Panc1 (cell line): Measurements from ENCODE around the gene NACC1. TPM values are rescaled to one million over a fixed set of nuclear protein-coding genes. Genes with fewer than 3 reads are reported as not detected.

Experiments used
- ATAC-seq: fragments of 200-7000 bp; cut with Tn5 transposase; 2 replicates; pipeline ENCODE4 v1.9.1; 2020; ENCODE audit warnings: mild to moderate bottlenecking, moderate library complexity
- BruUV-seq: library from RNA; stranded (reverse); fragments of 400-500 nt; replicated peaks from 2 replicates; lab custom pipeline; 2021; lab: Mats Ljungman, UMichigan
- CTCF ChIA-PET: fragments of 300-600 bp; sonication (Branson Sonifier 250); formaldehyde crosslinking; loops from one replicate; lab custom pipeline; 2022; ENCODE audit warnings: antibody characterized with exemption; lab: Charles Lee
- POLR2A ChIA-PET: fragments of 300-600 bp; sonication (Branson Sonifier 250); formaldehyde crosslinking; loops from one replicate; lab custom pipeline; 2022; ENCODE audit warnings: antibody characterized with exemption; lab: Charles Lee
- DNase-seq: peaks from one replicate; pipeline ENCODE4 v3.0.0-alpha.2; 2010; ENCODE audit warnings: low read depth, low spot score
- H3K27ac ChIP-seq: 2 replicates; pipeline ENCODE4 v1.5.1; 2011; ENCODE audit warnings: mild to moderate bottlenecking, low read length, inconsistent platforms
- H3K27me3 ChIP-seq: fragments of 200-500 bp; sonication (Bioruptor generic); 2 replicates; pipeline ENCODE4 v1.6.0; 2014; ENCODE audit warnings: low read length, inconsistent platforms; ENCODE audit not compliant: control insufficient read depth, insufficient read depth
- H3K36me3 ChIP-seq: fragments of 200-500 bp; sonication (Bioruptor generic); 2 replicates; pipeline ENCODE4 v1.5.1; 2014; ENCODE audit warnings: inconsistent platforms, mild to moderate bottlenecking, low read length, moderate library complexity; ENCODE audit not compliant: control insufficient read depth, insufficient read depth
- H3K4me1 ChIP-seq: 2 replicates; pipeline ENCODE4 v1.5.1; 2011; ENCODE audit warnings: inconsistent platforms, mild to moderate bottlenecking, low read length, moderate library complexity; ENCODE audit not compliant: control insufficient read depth, insufficient read depth
- H3K4me3 ChIP-seq, 2 experiments: 2 replicates each; pipeline ENCODE4 v1.5.1; 2011 to 2012; ENCODE audit warnings: low read depth in 2 of 2, low read length in 2 of 2, mild to moderate bottlenecking in 2 of 2, inconsistent platforms in 1 of 2, moderate library complexity in 1 of 2
- H3K9me3 ChIP-seq: fragments of 200-500 bp; sonication (Bioruptor generic); 2 replicates; pipeline ENCODE4 v1.5.1; 2014; ENCODE audit warnings: low read depth, mild to moderate bottlenecking, inconsistent platforms, low read length, moderate library complexity; ENCODE audit not compliant: control insufficient read depth, insufficient read depth
- POLR2AphosphoS5 ChIP-seq: IDR thresholded peaks from 2 replicates; pipeline ENCODE4 v1.6.1; 2012; ENCODE audit warnings: mild to moderate bottlenecking, low read depth, low read length, moderate library complexity
- SIN3A ChIP-seq: IDR thresholded peaks from 2 replicates; pipeline ENCODE4 v1.6.1; 2012; ENCODE audit warnings: low read depth, mild to moderate bottlenecking, low read length, moderate library complexity, borderline replicate concordance; ENCODE audit not compliant: insufficient read depth
- TCF7L2 ChIP-seq: IDR thresholded peaks from 2 replicates; pipeline ENCODE4 v1.6.1; 2011; ENCODE audit warnings: mild to moderate bottlenecking, low read depth, low read length, inconsistent platforms
- in situ Hi-C: cut with HindIII; loops from 2 replicates; pipeline ENCODE4 v1.10.0; 2016; ENCODE audit warnings: low sequenced_read_pairs, low pct_unique_long_range_greater_than_20kb
- intact Hi-C: fragments of 100-400 bp; cut with micrococcal nuclease; formaldehyde crosslinking; loops from one replicate; pipeline ENCODE4 v1.10.0; 2022; ENCODE audit not compliant: unreplicated experiment
- total RNA-seq: library from RNA; stranded (reverse); gene quantifications from one replicate; pipeline ENCODE4 v1.2.1, GENCODE V29; 2021; ENCODE audit not compliant: unreplicated experiment
- TF ChIP-seq, protein P1 (sequence below), 2 experiments: IDR thresholded peaks; 2 replicates each; pipeline ENCODE4 v1.6.1; 2011 to 2012; ENCODE audit warnings: low read depth in 2 of 2, control low read depth in 1 of 2, low read length in 1 of 2, mild to moderate bottlenecking in 1 of 2, moderate library complexity in 1 of 2; ENCODE audit not compliant: insufficient read depth in 1 of 2
- TF ChIP-seq, protein P2 (sequence below): fragments of 450-650 bp; IDR thresholded peaks from 2 replicates; pipeline ENCODE4 v1.5.1; 2017; ENCODE audit warnings: mild to moderate bottlenecking

NACC1 gene
- total RNA-seq, 1 experiment from 2014 or later: 129 TPM

DNA sequence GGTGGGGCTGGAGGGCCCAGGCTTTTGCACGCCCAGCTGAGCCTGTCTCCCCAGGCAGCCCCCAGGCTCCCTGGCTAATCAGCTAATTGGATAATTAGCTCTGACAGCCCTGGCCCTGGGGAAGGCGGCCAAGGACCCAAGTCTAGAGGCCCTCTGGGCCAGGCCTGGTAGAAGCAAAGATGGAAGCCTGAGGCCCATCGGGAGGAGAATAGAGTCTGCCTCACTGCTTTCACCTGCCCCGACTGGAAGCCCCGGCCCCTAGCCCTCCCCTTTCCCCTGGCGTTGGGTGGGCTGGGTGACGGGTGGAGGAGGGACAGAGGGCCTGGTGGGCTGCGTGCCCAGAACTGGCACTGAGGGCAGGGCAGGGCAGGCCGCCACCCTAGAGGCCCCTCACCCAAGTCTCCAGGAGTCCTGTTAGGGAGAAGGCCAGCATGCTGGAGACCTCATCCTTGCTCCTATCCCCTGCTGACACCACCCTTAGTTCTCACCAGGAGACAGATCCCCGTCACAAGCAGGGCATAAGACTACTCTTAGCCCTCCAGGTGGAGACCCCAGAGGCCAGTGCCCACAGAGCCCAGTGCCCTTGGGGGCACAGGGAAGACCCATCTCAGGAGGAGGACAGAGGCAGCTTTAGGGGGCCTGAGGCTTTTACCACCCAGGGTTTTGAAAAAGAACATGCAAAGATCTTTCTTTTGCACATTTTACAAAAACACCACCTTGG, 27.4 kb upstream of the NACC1 start:
- no peaks in the 10 kb centered on the region; the same call in 1 of the 2 replicates for H3K36me3 ChIP-seq
- no TSS peak for BruUV-seq
- DNase-seq (no peak), ATAC-seq (no peak)
- H3K4me3 ChIP-seq: no peak overlapping the region
- in situ Hi-C loops: no loop called here
- H3K4me1 ChIP-seq: peaks cover 42% of the 10 kb centered on the region
- no peaks in the 10 kb centered on the region for H3K9me3 ChIP-seq
- TF ChIP-seq TCF7L2 (no peak), SIN3A (no peak), POLR2AphosphoS5 (no peak)
- TF ChIP-seq, protein P1, sequence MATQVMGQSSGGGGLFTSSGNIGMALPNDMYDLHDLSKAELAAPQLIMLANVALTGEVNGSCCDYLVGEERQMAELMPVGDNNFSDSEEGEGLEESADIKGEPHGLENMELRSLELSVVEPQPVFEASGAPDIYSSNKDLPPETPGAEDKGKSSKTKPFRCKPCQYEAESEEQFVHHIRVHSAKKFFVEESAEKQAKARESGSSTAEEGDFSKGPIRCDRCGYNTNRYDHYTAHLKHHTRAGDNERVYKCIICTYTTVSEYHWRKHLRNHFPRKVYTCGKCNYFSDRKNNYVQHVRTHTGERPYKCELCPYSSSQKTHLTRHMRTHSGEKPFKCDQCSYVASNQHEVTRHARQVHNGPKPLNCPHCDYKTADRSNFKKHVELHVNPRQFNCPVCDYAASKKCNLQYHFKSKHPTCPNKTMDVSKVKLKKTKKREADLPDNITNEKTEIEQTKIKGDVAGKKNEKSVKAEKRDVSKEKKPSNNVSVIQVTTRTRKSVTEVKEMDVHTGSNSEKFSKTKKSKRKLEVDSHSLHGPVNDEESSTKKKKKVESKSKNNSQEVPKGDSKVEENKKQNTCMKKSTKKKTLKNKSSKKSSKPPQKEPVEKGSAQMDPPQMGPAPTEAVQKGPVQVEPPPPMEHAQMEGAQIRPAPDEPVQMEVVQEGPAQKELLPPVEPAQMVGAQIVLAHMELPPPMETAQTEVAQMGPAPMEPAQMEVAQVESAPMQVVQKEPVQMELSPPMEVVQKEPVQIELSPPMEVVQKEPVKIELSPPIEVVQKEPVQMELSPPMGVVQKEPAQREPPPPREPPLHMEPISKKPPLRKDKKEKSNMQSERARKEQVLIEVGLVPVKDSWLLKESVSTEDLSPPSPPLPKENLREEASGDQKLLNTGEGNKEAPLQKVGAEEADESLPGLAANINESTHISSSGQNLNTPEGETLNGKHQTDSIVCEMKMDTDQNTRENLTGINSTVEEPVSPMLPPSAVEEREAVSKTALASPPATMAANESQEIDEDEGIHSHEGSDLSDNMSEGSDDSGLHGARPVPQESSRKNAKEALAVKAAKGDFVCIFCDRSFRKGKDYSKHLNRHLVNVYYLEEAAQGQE (IDR thresholded peaks at IDR 0.05; ENCODE audit: insufficient read depth in 1 of 2, low read depth in 2 of 2, low read length in 1 of 2): no peak
- TF ChIP-seq, protein P2, sequence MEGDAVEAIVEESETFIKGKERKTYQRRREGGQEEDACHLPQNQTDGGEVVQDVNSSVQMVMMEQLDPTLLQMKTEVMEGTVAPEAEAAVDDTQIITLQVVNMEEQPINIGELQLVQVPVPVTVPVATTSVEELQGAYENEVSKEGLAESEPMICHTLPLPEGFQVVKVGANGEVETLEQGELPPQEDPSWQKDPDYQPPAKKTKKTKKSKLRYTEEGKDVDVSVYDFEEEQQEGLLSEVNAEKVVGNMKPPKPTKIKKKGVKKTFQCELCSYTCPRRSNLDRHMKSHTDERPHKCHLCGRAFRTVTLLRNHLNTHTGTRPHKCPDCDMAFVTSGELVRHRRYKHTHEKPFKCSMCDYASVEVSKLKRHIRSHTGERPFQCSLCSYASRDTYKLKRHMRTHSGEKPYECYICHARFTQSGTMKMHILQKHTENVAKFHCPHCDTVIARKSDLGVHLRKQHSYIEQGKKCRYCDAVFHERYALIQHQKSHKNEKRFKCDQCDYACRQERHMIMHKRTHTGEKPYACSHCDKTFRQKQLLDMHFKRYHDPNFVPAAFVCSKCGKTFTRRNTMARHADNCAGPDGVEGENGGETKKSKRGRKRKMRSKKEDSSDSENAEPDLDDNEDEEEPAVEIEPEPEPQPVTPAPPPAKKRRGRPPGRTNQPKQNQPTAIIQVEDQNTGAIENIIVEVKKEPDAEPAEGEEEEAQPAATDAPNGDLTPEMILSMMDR: no peak
- H3K27ac ChIP-seq: peak overlapping the region; percentile 44; the same call in 1 of the 2 replicates
- POLR2A ChIA-PET: no interaction called here
- intact Hi-C loops: loop anchor here (5.0 to 10.0 kb wide), 2 partner anchors 56 to 113 kb away; no protein-coding TSS in a partner anchor
- no peaks in the 10 kb centered on the region for H3K27me3 ChIP-seq
- CTCF ChIA-PET: no interaction called here

DNA sequence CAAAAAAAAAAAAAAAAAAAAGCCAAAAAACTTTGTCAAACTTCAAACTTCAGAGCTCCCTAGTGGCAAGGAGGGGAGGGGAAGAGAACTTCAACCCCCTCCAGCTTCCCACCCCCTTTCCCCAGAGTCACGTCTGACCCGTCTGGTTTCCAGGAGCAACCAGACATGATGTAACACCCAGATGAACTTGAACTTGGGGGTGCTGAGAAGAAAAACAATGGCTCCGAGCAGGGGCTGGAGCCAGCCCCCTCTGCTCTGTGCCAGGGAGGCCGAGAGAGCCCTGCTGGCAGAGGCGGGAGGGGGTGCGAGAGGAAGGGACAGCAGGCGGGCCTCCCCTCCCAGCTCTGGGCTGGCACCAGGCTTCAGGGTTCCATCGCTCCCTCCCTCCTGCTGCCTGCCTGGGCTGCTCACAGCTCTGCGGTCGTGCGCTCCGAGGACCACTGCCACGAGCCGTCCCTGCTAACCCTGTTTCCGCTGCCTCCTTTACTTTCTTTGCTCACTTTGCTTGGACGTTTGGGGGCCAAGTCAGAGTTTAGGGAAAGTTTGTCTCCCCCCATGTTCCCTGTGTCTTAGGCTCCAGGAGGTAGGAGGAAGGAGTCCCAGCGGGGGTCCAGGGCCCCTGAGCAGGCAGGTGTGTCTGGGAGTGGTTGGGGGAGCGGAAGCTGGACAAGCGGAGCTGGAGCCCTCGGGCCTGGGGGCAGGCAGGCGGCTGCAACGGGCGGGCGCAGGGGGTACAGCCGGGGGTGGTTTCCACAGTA, 26.5 kb upstream of the NACC1 start:
- in situ Hi-C loops: no loop called here
- no TSS peak for BruUV-seq
- no peaks in the 10 kb centered on the region; the same call in 1 of the 2 replicates for H3K36me3 ChIP-seq
- ChIA-PET CTCF (interaction anchor here (0.6 to 0.7 kb wide), 3 partner anchors 30 to 109 kb away, joined by 3 to 13 read pairs (median 7); no protein-coding TSS in a partner anchor), POLR2A (interaction anchor here (0.5 to 0.7 kb wide), 2 partner anchors 30 to 115 kb away, joined by 3 to 4 read pairs; no protein-coding TSS in a partner anchor)
- 0 out of 2 replicates have a peak overlapping the region, but pooled peaks have one; percentile 17 for H3K27ac ChIP-seq
- no peak for ATAC-seq
- no peaks in the 10 kb centered on the region for H3K9me3 ChIP-seq
- DNase-seq: no peak
- intact Hi-C loops: loop anchor here (5.0 to 10.0 kb wide), 2 partner anchors 57 to 114 kb away; no protein-coding TSS in a partner anchor
- H3K4me3 ChIP-seq: no peak overlapping the region
- peaks cover 50% of the 10 kb centered on the region for H3K4me1 ChIP-seq
- H3K27me3 ChIP-seq: no peaks in the 10 kb centered on the region
- TF ChIP-seq POLR2AphosphoS5: no peak
